Endothelial cell of hepatic sinusoid (primary cell): ENCODE measurements around the gene CAV1.

Source experiments
- in situ Hi-C: cut with HindIII; loops from 2 replicates; pipeline ENCODE4 v1.10.0; 2017; ENCODE audit warnings: low sequenced_read_pairs

Gene CAV1

GRCh38 chr7:116527521-116527920, 2.7 kb downstream of the CAV1 start:
- in situ Hi-C loops, result no loop called here

GRCh38 chr7:116528008-116528789, 3.4 kb downstream of the CAV1 start:
- in situ Hi-C loops, result no loop called here

GRCh38 chr7:116529250-116529649, 4.4 kb downstream of the CAV1 start:
- in situ Hi-C loops, result no loop called here

DNA sequence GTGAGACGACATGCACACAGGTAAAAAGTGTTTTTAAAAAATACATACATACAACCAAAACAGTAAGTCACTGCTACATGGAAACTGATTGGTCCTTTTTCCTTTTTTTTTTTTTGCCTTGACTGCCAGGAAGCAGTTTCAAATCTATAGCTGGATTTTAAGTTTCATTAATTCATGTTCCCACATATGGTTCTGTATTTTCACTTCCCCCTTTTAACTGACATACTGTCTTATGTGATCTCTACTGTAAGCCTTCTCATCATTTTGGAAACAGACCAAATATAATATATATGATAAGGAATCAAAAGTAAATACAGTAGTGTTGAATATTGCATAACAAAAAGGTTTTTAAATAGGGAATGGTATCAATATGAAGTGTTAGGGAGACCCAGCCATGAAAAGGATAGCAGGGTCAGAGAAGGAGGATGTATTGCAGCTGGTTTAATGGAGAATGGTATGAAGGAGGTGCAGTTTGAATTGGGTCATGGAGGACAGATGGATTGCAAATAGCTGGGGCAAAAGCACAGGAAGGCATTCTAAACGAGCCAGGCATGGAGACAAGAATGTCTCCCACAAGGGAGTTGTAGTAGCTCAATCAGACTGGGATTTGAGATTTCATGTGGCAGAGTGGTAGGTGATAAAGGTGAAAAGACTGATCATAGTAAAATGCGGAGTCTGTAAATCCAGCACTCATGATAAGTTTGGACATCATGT, 5.4 kb downstream of the CAV1 start:
- in situ Hi-C loops, result no loop called here

- in situ Hi-C loops, result no loop called here
Observed at GRCh38 chr7:116532102-116532688, 7.4 kb downstream of the CAV1 start.

DNA sequence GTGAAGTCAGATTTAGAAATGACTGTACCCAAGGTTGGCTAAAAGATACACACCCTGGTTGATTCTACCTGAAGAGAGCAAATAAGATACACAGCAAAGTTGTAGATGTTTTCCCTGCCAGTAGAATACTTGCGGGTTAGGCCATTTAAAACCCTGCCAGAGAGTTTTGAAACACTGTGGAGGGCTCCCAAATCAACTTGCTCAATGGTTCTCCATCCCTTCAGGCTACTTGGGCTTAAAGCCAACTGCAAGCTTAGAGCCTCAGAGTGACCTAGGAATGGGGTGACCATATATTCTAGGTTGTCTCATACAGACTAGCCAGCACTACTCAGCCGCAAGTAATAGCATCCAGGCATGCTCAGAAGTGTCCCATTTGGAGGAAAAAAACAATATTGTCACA, 10.0 kb downstream of the CAV1 start:
- in situ Hi-C loops, result no loop called here

- in situ Hi-C loops, result no loop called here
Observed at GRCh38 chr7:116535416-116535815, 10.6 kb downstream of the CAV1 start.

- in situ Hi-C loops, result no loop called here
Observed at GRCh38 chr7:116538138-116538537, 13.3 kb downstream of the CAV1 start.

GRCh38 chr7:116539879-116540278, 15.0 kb downstream of the CAV1 start:
- in situ Hi-C loops, result no loop called here

DNA sequence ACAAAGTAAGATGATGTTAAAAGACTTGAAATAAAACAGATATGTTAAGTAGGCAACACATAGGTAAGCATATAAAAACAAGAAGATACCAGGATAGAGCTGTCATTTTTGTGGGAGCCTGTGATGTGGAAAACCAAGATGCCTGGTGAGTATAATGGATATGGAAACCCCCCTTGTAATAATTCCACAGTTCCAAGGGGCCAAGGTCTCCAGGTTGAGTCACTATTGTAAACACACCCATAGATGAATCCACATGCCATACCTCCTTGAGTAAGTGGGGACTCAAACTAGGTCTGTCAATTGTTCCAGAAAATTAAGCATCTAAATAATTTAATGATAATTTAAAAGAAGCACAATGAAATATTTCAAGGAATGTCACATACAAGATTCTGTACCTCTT, 15.9 kb downstream of the CAV1 start:
- in situ Hi-C loops, result no loop called here

GRCh38 chr7:116541951-116542350, 17.1 kb downstream of the CAV1 start:
- in situ Hi-C loops, result no loop called here

GRCh38 chr7:116542618-116543017, 17.8 kb downstream of the CAV1 start:
- in situ Hi-C loops, result no loop called here

- in situ Hi-C loops, result no loop called here
Observed at GRCh38 chr7:116543664-116544063, 18.8 kb downstream of the CAV1 start.

- in situ Hi-C loops, result no loop called here
Observed at GRCh38 chr7:116544487-116544886, 19.7 kb downstream of the CAV1 start.

DNA sequence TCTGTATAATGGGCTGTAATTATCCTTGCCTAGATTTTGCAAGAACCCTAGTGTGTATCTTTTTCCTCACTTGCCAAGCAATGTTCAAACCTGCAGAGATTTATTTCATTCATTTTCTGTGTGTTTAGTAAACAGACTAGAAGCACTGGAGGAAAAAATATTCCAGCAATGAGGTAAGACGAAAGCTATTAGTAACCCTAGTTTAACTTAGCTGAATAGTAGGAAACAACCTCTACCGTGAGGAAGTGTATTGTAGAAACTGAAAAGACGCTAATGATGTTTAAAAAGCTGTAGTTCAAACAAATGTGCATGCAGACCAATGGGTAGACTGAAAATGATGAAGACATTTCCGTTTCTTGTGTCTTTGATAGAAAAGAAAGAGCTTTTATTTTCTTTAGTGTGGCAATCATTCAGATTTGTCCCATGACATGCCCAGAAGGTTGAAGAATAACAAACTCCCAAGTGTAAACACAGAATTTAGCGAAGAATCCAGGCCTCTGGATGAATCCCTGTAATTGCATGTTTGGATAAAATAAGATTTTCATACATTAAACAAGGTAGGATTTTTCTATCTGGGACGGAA, 20.7 kb downstream of the CAV1 start:
- in situ Hi-C loops, result no loop called here

DNA sequence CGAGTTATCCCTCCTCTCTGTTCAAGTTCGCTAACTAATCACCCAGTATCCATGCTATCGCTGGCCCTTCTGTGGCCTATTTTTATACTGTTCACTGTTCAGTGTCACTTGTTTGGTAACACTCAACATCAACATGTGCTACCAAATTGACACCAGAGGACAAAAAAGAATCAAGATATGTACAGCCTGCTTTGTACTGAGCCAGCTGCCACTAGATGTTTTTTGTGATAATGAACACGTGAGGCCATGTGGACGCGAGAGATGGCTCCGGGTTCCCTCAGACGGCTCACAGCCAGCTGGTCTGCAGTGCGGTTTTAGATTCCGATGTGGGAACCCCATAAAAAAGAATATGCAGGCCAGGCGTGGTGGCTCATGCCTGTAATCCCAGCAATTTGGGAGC, 21.2 kb downstream of the CAV1 start:
- in situ Hi-C loops, result no loop called here

GRCh38 chr7:116546916-116547315, 22.1 kb downstream of the CAV1 start:
- in situ Hi-C loops, result no loop called here

GRCh38 chr7:116547347-116547746, 22.5 kb downstream of the CAV1 start:
- in situ Hi-C loops, result no loop called here

DNA sequence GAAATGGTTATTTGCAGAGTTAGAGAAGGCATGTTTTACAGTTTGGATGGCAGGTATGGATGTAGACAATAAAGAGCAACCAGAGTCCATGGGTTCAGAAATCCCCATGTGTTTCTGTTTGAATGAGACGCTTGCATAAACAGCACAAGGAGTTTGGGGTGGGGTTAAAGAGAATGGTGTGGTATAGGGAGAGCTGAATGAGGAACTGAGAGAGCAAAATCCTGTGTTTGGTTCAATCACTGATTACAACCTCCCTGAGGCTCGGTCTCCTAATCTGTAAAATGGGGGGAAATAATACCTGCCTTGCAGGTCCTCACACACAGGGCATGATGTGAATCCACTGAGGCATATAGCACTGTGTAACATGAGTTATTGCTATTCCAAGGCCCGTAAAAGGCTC, 23.7 kb downstream of the CAV1 start:
- in situ Hi-C loops, result no loop called here

DNA sequence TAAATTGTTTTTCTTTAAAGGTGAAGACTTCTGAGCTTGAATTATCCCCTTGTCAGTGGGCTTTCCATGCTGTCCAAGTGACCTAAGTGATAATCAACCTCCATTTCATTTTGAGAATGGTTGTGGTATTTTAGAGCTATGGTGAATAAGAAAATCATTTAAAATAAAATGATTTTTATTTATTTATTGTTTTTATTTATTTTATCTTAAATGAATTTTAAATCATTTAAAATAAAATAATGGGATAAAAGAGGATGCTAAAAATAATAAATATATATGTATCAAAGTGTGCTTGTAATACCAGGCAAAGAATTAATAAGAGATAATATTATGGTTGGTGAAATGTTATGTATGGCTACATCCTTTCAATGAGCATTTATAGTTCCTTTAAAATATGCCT, 24.5 kb downstream of the CAV1 start:
- in situ Hi-C loops, result no loop called here

DNA sequence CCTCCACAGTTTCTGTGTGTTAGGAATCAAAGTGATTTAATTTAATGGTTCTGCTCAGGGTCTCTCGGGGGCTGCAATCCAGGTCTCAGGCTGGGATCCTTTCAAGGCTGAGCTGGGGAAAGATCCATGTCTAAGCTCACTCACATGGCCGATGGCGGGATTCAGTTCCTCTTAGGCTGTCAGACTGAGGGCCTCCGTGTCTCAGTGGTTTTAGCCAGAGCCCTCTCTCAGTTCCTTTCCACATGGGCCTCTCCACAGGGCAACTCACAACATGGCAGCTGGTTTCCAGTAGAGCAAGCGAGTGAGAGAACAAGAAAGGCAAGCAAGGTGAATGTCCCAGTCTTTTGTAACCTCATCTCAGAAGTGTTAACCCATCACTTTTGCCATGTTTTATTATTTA, 26.9 kb downstream of the CAV1 start:
- in situ Hi-C loops, result no loop called here

- in situ Hi-C loops, result no loop called here
Observed at GRCh38 chr7:116552602-116553001, 27.8 kb downstream of the CAV1 start.
